ENCODE measurements around the gene COQ3.

Gene COQ3, protein sequence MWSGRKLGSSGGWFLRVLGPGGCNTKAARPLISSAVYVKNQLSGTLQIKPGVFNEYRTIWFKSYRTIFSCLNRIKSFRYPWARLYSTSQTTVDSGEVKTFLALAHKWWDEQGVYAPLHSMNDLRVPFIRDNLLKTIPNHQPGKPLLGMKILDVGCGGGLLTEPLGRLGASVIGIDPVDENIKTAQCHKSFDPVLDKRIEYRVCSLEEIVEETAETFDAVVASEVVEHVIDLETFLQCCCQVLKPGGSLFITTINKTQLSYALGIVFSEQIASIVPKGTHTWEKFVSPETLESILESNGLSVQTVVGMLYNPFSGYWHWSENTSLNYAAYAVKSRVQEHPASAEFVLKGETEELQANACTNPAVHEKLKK

DNA sequence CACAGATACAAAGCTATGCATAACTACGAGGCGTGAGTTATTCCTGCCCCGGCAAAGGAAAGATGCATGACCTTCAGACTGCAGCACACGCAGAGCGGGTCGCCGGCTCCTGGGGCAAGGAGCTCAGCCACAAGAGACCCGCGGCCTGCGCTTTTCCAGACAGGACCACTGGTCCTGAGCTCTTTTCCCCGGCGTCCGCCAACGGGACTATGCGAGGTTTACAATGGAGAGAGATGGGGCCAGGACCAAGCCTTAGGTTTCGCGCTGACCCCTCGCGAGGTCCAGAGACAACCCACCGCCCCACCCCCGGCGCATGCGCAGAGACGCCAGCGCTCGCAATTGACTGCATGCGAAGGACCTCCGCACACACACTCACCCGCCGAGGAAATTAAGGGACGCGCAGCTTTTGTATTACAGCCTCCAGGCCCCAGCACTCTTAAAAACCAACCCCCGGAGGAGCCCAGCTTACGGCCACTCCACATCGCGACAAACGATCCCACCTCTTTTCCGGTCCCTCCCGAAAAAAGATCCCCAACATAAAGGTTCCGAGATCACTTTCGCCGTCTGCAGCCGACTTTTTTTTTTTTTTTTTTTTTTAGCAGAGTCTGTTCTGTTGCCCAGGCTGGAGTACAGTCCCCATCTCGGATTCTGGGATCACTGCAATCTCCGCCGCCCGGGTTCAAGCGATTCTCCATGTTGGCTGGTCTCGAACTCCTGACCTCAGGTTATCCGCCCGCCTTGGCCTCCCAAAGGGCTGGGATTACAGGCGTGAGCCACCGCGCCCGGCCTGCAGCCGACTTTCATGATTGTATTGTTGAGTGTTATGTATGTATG, at the start of gene COQ3:
TSS of gene COQ3 (minus strand) at position 498 of the 834 bp plus-strand sequence. CDS start at position 482, 16 bp downstream.
- peak; percentile 90 for DNase-seq

GRCh38 chr6:99434702-99435530, 40.9 kb upstream of the COQ3 start:
- DNase-seq, result no peak

DNA sequence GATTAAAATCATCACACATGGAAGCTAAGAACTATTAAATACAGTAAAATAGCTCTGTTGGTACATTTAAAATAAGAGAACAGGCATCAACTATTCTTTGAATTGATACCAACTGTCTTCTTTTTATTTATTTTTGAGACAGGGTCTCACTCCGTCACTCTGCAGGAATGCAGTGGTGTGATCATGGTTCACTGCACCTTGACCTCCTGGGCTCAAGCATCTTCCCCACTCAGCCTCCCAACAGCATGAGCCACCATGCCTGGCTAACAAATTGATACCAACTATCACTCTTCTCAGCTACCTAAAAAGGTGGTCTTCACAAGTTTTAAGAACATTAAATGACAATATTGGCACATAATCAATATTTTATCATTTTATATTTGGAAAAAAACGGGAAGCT, 38.9 kb upstream of the COQ3 start:
- no peak for DNase-seq

DNA sequence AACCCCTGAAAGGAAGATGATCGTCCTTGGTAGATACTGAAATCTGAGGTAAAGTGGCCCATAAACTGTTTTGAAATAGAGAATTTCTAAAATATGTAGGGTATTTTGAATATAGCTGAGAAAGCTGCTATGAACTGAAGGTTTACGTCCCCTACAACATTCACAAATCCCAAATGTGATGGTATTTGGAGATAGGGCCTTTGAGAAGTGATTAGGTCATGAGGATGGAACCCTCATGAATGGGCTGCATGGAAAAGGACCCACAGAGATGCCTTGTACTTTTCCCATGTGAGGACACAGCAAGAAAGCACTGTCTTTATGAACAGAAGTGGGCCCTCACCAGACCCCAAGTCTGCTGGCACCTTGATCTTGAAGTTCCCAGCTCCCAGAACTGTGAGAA, 37.9 kb upstream of the COQ3 start:
- no peak for DNase-seq

- no peak for DNase-seq
Observed at GRCh38 chr6:99427988-99428387, 34.0 kb upstream of the COQ3 start.

- DNase-seq, result no peak
Observed at GRCh38 chr6:99426451-99426757, 32.4 kb upstream of the COQ3 start.

DNA sequence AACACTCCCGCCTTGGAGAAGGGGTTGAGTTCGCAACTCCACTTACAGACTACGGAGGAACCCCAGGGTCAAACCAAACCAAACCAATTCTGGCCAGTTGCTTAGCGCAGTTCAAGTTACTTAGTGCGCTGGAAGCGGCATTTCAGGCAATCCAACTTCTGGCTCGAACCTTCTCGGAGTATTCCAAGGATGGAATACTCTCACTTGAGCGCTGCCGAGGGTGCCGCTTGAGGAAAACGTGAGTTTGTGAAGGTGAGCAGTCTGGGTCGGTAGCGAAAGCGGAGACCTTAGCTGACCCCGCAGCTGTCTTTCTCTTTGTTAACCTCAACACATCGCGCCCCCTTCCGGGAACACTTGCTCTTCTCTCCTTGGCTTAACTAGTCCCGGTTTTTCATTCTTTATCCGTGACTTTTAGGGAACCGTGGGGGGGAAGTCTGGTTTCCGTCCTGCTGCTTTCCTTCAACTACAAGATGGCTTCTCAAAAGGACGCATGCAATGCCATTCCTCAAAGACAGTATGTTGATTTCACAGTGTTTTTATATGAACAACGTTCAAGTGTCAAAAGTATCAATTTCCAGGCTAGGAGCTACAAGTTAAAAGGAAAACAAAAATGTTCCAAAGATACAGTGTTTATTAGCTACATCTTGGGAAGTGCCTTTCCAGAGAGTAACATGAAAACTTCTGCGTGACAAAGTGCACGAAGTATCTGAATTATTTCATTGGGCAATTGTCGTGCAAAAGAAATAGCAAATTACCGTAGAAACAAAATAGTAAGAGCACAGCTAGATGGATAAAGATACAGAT, 31.9 kb upstream of the COQ3 start:
- DNase-seq, result peak; percentile 86

DNA sequence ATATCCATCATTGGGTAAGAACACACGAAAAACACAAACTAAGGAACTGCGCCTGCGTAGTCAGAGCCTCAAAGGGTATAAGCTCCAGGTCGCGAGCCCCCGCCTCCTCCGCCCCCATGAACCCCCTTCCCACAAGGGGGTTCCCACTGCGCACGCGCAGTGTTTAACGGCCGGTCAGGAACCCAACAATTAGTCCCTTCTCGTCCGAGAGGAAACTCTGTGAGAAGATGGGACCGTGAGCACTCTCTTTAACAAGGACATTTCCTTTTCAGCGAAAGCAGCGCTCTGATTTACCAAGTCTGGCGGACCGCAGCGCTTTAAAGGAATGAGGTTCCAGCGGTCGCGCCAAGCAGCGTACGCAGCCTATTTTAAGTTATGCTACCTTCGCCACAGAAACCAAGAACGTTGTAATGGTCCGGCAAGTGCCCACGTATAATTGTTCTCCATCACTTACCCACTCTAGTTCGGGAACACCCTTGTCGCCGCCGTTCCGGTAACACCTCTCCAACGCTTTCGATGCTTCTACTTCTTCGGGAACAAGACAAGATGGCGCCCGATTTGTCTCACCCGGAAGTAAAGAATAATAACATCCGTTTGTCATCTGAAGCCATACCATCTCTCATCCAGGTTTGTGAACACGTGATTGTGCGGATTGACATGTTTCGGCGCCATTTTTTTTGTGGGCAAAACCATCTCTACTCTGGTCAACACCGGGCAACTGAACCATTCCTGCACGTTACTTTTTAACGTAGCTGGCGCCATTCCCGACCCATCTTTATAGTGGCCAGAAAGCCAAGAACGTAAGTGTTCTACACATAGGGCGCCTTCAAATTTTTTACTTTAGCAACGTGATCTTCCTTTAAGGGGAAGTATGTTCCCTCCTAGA, 31.0 kb upstream of the COQ3 start, which contains the start of gene PNISR:
TSS of gene PNISR (minus strand) at position 548 of the 886 bp plus-strand sequence. CDS start 10,649 bp downstream, outside the sequence.
- DNase-seq, result peak; percentile 94

GRCh38 chr6:99424022-99424421, 30.0 kb upstream of the COQ3 start:
- DNase-seq, result no peak

DNA sequence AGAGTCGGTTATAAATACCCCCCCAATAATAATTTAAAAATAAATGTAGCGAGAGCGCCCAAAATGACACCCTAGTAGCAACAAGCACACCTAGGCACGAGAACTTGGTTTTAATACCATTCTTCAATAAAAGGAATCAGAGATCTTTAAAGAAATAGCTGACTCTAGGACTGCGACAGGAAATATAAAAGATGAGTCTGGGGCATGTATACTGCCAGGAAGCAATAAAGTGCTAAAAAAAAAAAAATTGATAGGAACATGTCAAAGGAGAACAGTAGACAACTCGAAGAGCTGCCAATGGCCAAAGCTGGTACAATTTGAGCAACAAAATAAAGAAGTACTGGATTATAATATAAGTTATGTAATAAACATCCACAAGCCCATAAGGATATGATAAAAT, 28.9 kb upstream of the COQ3 start:
- DNase-seq, result no peak

GRCh38 chr6:99416892-99417767, 23.1 kb upstream of the COQ3 start:
- DNase-seq, result no peak

GRCh38 chr6:99416226-99416625, 22.2 kb upstream of the COQ3 start:
- no peak for DNase-seq

GRCh38 chr6:99415446-99415845, 21.5 kb upstream of the COQ3 start:
- DNase-seq, result no peak

DNA sequence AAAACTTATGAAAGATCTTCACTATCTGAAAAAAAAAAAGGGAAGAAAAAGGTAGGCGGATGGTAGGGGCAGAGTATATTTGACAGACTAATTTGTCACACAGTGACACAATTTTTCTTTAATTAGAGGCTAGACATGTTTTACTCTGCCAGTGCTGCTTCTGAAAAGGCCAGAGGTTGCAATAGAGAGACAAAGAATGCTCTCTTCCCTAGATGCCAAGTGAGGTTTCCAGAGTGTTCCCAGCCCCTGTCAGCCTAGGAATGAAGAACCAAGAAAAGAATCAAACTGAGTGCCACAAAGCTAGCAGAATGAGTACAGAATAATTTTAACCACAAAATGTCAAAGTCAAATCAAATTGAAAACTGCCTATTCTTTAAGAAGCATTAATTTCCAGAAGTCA, 18.1 kb upstream of the COQ3 start:
- DNase-seq, result no peak

GRCh38 chr6:99409672-99410071, 15.7 kb upstream of the COQ3 start:
- no peak for DNase-seq

DNA sequence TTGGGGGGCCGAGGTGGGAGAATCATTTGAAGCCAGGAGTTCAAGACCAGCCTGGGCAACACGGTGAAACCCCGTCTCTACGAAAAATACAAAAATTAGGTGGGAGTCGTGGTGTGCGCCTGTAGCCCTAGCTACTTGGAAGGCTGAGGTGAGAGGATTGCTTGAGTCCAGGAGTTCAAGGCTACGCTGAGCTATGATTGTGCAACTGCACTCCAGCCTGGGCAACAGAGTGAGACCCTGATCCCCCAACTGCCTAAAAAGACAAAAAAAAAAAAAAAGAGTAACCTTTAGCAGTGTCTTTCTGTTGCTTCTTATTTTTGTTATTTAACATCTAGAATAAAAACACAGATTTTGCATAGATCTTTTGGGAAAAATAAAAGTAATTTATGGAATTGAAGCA, 13.1 kb upstream of the COQ3 start:
- no peak for DNase-seq

DNA sequence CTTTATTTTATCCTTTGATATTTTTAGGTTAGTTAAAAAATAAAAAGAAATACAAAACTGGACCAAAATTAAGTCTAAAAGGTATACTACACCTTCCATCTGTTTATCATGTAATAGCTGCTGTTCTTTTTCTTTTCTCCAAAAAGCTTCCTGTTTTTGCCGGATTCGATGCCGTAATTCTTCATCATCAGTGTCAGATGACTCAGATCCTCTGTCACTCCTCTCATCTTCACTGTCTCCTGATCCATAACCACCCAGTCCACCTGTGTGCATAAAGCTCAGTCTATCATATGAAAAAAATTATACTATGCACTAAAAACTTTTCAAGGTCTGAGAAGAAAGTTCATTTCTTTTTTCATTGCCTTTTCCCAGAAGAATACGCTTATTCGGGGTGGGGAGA, 8.5 kb upstream of the COQ3 start:
- no peak for DNase-seq

DNA sequence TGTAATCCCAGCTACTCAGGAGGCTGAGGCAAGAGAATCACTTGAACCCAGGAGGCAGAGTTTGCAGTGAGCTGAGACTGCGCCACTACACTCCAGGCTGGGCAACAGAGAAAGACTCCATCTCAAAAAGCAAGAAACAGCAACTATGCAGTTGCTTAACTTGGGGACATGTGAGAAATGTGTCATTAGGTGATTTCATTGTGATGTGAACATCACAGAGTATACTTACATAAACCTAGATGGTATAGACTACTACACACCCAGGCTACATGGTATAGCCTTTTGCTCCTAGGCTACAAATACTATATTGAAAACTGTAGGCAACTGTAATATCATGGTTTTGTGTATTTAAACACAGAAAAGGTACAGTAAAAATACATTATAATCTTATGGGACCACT, 3.3 kb upstream of the COQ3 start:
- DNase-seq, result no peak

- no peak for DNase-seq
Observed at GRCh38 chr6:99393366-99393697, 663 bp downstream of the COQ3 start.

- DNase-seq, result no peak
Observed at GRCh38 chr6:99390896-99391295, 3.1 kb downstream of the COQ3 start.

GRCh38 chr6:99384507-99384906, 9.5 kb downstream of the COQ3 start:
- no peak for DNase-seq
